Measurements from ENCODE around the gene IFNAR1. TPM values are rescaled to one million over a fixed set of nuclear protein-coding genes. Genes with fewer than 3 reads are reported as not detected.
"Not testable (repeated sequence)": the region's sequence is repeated elsewhere in the genome, so short reads cannot be mapped to it uniquely, and the experiment has no call there.

Gene IFNAR1
- total RNA-seq, 1 experiment from 2014 or later, result 6.8 TPM

DNA sequence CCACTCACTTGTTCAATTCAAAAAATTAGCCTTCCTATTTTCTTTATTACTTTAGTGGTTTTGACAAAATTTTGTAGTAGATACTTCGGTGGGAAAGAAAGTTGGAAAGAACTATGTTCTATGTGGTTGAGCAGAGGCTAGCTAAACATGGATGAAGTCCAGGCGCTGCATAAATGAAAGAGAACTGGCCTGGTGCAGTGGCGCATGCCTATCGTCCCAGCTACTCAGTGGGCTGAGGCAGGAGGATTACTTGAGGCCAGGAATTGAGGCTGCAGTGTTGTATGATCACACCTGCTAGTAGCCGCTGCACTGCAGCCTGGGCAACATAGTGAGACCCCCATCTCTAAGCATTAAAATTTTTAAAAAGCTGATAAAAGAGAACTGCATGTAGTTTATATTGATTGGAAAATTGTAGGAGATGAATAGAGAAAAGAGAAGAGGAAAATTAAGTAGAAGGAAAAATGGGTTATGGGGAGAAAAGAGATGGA, 21.0 kb downstream of the IFNAR1 start:
- no peak for DNase-seq (ENCODE audit: low spot score)

DNA sequence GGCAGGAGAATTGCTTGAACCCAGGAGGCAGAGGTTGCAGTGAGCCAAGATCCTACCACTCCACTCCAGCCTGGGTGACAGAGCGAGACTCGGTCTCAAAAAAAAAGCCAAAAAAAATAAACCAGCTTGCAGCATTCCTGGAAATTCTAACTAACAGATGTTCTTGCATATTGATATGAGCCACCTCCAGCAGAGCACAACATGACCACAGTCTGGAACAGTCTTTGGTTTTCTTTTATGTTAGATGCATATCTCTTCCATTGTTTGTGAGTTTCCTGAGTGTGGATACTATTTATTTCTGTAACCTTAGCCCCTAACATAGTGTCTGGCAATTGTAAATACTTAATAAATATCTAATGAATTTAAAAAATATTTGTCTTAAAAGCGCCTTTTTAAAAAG, 23.9 kb downstream of the IFNAR1 start:
- DNase-seq (ENCODE audit: low spot score), result no peak

DNA sequence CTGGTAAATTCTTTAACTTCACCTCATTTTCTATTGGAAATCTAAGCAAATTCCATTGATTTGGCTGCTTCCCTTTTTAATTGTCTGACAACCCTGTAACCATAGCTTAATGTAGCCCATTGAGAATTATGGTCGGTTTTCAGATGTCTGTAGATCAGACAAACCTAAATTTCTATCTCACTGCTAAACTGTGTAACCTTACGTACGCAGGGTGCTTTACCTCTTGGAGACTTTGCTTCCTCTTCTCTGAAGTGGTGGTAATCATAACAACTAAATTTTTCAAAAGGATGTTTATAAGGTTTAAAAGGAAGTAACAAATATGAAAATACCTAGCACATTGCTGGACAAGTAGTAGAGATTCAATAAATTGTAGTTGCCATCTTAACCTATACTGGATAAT, 25.9 kb downstream of the IFNAR1 start:
- DNase-seq (ENCODE audit: low spot score), result no peak

DNA sequence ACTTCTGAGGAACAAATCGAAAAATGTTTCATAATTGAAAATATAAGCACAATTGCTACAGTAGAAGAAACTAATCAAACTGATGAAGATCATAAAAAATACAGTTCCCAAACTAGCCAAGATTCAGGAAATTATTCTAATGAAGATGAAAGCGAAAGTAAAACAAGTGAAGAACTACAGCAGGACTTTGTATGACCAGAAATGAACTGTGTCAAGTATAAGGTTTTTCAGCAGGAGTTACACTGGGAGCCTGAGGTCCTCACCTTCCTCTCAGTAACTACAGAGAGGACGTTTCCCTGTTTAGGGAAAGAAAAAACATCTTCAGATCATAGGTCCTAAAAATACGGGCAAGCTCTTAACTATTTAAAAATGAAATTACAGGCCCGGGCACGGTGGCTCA, 30.6 kb downstream of the IFNAR1 start:
- DNase-seq (ENCODE audit: low spot score), result no peak

DNA sequence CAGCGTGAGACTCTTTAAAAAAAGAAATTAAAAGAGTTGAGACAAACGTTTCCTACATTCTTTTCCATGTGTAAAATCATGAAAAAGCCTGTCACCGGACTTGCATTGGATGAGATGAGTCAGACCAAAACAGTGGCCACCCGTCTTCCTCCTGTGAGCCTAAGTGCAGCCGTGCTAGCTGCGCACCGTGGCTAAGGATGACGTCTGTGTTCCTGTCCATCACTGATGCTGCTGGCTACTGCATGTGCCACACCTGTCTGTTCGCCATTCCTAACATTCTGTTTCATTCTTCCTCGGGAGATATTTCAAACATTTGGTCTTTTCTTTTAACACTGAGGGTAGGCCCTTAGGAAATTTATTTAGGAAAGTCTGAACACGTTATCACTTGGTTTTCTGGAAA, 31.2 kb downstream of the IFNAR1 start:
- no peak for DNase-seq (ENCODE audit: low spot score)

DNA sequence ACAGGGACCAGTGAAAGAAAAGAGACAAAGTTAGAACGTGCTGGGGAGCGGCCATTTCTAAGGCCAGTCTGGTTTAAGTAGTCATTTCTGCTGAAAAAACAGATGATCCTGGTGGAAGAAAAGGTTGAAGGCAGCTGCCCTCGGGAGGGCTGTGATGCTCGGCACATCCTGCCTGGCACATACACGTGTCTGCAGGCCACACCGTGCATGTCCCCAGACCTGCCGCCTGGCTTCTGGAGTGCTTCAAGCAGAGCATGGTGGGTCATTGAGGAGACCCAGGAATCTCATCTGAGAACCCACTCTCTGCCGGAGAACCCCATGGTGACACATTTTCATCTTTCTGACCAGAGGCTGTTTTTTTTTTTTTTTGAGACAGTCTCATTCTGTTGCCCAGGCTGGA, 32.4 kb downstream of the IFNAR1 start:
- no peak for DNase-seq (ENCODE audit: low spot score)

DNA sequence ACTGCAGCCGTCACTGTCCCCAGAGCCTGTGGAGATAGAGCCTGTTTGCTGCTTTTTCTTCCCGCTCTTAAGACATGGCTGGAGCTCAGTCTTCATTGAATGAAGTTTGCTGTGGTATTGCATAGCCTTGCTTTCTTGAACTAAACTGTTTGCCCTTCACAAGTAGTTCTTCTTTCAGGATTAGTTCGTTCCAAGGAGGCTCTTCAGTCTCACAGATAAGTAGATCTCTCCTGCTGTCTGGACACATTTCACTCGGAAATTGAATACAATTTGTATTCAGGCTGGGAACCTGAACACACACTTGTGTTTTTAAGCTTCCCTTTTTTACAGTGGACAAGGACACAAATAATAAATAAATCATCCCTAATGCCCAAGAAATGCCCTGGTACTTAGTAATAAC, 34.7 kb downstream of the IFNAR1 start:
- DNase-seq (ENCODE audit: low spot score), result no peak

- DNase-seq (ENCODE audit: low spot score), result no peak
Observed at GRCh38 chr21:33360281-33360680, 35.5 kb downstream of the IFNAR1 start.

GRCh38 chr21:33360881-33361602, 36.3 kb downstream of the IFNAR1 start:
- DNase-seq (ENCODE audit: low spot score), result peak; percentile 86

GRCh38 chr21:33362044-33362555, 37.3 kb downstream of the IFNAR1 start:
- no peak for DNase-seq (ENCODE audit: low spot score)

GRCh38 chr21:33363911-33364609, 39.3 kb downstream of the IFNAR1 start:
- DNase-seq (ENCODE audit: low spot score), result not testable (repeated sequence)

DNA sequence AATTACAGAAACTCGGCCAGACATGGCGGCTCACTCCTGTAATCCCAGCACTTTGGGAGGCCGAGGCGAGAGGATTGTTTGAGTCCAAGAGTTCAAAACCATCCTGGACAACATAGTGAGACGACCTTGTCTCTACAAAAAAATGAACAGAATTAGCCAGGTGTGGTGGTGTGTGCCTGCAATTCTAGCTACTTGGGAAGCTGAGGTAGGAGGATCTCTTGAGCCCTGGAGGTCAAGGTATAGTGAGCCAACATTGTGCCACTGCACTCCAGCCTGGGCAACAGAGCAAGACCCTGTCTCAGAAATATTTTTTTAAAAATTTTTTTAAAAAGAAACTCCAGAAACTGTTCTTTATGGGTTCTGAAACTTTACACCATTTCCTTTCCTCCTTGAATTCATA, 40.1 kb downstream of the IFNAR1 start:
- DNase-seq (ENCODE audit: low spot score), result no peak

- no peak for DNase-seq (ENCODE audit: low spot score)
Observed at GRCh38 chr21:33367309-33367973, 42.7 kb downstream of the IFNAR1 start.

- DNase-seq (ENCODE audit: low spot score), result no peak
Observed at GRCh38 chr21:33368124-33368523, 43.4 kb downstream of the IFNAR1 start.

DNA sequence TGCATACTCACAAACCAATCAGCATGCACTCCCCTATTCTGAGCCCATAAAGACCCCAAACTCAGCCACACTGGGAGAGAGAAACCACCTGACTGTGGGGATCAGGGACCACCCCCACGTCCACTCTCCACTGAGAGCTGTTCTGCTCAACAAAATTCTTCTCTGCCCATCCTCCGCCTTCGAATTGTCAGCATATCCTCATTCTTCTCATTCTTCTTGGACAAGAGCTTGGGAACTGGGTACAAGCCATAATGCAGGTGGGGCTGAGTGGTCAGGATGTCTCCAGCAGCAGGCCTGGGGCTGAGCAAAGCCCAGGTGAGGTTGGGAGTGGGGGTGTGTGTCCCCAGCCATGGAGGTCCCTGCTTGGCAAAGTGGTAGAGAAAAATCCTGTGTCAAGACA, 43.8 kb downstream of the IFNAR1 start:
- no peak for DNase-seq (ENCODE audit: low spot score)

DNA sequence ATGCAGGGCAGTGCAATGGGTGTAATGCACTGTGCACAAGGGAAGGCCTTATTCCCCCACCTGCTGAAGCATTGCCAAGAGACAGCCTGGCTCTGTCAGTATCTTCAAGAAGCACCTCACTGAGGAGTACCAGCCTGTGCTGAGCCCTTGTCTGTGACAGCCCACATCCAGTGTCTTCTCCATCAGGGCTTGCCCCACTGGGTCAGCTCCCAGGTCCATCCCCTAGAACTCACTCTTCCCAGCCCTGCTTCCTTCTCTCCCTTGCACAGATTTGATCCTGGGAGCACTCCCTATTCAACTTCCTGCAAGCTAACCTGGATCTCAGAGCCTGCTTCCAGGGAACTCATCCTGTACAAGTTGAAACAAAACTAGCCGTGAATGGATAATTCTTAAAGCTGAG, 44.8 kb downstream of the IFNAR1 start:
- no peak for DNase-seq (ENCODE audit: low spot score)

- no peak for DNase-seq (ENCODE audit: low spot score)
Observed at GRCh38 chr21:33370305-33370704, 45.5 kb downstream of the IFNAR1 start.

GRCh38 chr21:33371366-33371765, 46.6 kb downstream of the IFNAR1 start:
- DNase-seq (ENCODE audit: low spot score), result no peak

DNA sequence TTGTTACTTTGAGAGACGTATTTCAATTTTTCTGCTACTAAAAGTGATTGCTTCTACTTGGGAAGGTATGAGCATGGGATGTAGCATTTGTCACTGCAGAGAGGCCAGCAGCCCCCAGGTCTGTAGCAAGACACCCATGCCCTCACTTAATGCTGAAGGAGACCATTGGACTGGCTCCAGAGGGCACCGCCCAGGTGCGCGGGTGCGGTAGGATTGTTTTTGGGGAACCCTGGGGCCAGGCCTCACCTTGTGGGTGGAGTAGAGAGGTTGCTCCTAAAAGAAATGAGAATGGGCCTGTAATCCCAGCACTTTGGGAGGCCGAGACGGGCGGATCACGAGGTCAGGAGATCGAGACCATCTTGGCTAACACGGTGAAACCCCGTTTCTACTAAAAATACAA, 47.8 kb downstream of the IFNAR1 start:
- no peak for DNase-seq (ENCODE audit: low spot score)

- DNase-seq (ENCODE audit: low spot score), result no peak
Observed at GRCh38 chr21:33373451-33373850, 48.7 kb downstream of the IFNAR1 start.

- no peak for DNase-seq (ENCODE audit: low spot score)
Observed at GRCh38 chr21:33374080-33374449, 49.3 kb downstream of the IFNAR1 start.

DNA sequence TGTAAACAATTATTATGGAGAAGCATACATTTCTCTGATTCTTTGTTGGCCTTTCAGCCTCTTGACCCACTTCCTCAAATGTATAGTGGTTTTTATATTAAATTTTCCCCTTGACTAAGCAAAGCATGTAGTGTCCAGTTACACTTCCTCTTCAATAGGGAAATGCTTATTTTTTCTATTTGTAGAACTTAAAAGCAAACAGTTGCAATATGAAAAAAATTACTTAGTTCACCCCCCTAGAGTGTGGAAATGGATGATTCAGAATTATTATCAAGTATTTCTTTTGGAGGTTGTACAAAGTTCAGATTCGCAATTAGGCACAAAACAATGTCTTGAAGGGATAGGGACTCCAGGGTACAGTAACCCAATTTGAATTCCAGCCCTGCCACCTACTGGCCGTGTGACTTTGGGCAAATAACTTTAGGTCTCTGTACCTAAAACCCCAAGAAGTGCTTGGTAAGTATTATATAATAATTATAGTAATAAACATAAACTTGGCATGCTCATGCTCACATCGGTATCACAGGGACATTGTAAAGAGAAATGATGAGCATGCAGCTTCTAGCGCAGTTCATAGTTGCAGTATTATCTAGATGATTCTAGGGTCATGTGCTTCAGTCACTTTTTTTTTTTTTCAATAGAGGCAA, 49.8 kb downstream of the IFNAR1 start:
- DNase-seq (ENCODE audit: low spot score), result peak; percentile 50
